HG03039 (cell line): ENCODE measurements around the gene PLB1.

Source experiments
- ATAC-seq: cut with Tn5 transposase; IDR thresholded peaks from one replicate; pipeline ENCODE4 v1.9.1; 2021; ENCODE audit warnings: mild to moderate bottlenecking, moderate library complexity; ENCODE audit not compliant: unreplicated experiment

The PLB1 gene

DNA sequence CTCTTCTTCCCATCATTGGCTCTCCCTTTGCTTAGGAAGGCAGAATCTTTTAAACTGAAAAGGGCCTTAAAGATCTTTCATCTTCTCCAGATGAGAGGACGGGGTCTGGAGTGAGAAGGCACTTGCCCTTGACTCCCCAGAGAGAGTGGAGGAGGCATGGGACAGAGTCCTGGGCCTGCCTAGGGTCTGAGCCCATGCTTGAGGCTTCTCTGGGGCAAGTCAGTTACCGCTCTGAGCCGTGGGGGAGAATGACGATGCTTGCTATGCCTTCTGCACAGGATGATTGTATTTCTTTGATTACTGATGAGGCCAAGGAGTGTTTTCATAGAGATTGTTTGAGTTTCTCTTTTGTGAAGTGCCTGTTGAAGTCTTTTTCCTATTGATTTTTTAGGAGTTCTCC, 921 bp downstream of the PLB1 start:
- no peak for ATAC-seq

DNA sequence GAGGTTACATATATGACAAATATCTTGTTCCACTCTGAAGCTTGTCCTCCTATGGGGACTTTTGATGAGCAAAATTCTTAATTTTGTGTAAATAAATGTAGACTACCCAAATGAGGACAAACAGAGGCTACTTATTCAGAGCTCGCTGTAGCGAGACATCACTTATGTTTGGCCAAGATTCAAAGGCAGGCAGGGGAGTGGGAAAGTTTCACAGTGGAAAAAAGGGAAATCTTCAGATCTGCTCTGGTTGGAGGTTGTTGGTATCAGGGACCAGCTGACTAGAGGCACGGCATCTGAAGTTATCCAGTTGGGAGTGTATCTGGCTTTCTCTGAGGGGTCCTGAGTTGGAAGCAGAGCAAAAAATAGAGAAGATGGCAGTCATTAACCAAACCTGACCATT, 1.3 kb downstream of the PLB1 start:
- no peak for ATAC-seq

DNA sequence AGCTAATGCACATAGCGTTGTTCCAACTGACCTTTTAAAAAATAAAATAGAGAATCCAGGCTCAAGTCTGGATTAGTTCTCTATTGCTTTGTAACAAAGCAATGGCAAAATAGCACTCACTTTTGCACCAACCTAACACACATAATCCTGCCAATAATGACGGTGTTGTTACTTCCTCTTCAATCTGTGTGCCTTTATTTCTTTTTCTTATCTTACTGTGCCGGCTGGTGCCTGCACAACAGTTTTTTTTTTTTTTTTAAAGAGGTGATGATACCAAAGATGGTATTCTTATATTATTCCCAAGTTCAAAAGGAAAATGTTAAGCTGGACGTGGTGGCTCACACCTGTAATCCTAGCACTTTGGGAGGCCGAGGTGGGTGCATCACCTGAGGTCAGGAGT, 3.4 kb downstream of the PLB1 start:
- no peak for ATAC-seq

DNA sequence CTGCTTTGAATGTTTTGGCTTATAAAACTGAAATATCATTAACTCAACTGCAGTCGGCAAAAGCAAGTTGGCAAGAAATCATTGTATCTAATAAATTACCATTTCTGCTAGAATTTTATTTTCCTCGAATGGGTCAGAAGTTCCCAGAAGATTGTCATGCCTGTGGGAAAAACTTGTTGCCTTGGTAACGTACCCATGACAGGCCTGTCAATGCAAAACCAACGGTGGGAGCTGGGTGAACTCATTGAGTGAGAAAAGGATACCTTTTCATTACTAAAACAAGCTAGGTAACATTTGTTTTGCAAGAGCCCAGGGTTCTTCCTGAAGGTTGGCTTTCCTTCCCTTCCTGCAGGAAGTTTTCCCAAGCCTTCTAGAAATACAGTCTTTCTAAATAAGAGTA, 9.5 kb downstream of the PLB1 start:
- no peak for ATAC-seq

DNA sequence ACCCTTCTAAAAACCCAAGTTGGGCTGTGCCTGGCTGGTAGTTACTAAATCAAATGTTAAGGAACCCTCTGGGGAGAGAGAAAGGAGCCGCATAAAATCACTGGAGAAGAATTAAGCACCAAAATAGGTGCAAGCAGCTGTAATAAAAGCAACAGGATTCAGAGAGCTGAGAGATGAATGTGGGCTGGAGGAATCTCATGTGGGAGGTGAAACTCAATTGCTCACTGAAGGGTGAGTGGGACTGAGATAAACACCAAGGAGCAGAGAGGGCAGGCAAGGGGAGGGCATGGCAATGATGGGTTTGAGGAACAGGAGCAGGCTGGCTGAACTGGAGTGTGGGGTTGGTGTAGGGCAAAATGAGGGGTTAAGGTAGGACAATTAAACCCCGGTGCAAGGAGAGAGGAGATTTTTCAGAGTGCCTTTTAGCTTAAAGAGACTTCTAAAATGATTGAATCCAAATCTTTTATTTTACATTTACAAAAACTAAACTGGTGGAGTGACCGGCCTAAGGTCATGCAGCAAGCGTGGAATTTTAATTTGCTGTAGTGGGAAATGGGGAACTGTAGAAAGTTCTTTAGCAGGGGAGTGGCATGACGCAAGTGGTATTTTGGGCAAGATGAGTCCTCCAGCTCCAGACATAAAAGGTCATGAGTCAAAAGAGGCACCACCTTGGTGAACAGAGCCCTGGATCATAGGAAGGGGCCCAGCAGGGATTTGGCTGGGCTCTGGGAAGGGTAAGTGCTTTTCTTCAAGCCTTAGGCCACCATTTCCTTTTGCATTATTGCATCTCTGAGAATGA, 10.5 kb downstream of the PLB1 start:
- ATAC-seq: no peak

DNA sequence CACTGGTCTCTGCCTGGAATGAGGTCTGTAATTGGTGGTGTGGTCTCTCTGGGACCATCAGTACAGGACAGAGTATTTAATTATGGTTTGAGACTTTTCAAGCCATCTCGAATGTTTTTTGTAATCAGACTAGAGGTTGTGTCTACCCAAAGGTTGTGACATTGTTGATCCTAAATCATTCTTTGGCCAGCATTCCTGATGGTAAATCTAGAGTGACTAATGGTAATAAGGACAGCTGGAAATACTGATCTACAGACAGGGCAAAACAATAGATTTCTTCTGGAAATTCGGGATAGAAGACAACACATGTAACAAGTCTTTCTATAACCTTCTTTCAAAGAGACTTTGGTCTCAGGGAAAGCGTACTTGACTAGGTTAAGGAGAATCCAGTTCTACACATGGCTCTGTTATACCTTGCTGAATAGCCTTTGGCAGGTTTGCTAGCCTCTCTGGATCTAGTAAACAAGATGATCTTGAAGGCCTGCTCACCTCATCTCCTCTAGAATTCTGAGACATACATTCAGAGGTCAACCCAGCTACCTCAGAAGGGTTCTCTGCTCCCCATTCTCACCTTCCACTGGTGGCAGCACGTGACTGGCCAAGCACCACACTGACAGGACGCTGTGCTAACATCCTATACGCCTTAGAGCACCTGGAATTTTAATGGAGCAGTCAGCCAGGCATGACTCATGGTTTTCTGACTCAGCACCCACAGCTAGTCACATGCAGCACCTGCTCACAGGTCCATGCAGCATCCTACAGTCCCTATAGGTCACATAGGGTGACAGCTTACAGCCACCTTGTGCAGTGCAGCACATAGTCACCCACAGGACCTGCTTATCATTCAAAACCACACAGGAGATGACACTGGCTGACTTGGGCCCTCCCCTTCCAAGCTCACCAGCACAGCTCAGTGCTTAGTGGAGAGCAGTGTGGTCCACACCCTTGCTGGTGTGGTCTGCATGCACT, 12.2 kb downstream of the PLB1 start:
- no peak for ATAC-seq

DNA sequence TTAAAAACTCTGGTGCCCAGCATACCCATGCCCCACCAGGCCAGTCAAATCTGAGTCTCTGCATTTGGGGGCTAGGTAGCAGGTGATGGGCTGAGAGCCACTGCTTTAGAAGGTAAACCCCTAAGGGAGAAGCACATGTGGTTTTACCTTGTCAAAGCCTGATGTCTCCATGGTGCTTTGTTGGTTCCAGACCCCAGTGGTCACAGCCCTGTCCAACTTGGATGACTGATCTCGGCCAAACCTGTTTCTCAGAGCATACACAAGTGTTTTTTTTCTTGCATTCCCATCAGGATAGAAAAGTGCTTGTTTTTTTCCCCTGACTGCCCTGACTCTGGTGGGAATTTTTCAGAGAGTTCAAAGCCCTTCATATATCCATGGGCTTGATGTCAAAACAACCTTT, 13.5 kb downstream of the PLB1 start:
- ATAC-seq: no peak

DNA sequence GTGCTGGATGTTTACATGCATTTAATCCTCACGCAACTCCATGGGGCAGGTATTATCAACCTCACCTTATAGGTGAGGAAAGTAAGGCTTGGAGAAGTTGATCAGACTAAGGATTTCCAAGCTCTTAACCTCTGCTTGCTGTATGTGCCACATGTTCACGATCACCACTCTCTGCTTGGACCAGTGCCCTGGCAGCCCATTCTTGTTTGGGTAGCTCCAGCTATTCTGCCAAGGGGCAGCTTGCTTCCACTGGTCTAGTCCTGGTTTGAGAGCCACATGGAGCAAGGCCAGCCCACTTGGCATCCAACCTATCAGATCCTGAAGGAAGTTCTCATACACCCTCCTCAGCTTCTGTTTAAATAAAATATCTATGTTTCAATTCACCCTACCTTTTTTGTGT, 14.3 kb downstream of the PLB1 start:
- no peak for ATAC-seq

DNA sequence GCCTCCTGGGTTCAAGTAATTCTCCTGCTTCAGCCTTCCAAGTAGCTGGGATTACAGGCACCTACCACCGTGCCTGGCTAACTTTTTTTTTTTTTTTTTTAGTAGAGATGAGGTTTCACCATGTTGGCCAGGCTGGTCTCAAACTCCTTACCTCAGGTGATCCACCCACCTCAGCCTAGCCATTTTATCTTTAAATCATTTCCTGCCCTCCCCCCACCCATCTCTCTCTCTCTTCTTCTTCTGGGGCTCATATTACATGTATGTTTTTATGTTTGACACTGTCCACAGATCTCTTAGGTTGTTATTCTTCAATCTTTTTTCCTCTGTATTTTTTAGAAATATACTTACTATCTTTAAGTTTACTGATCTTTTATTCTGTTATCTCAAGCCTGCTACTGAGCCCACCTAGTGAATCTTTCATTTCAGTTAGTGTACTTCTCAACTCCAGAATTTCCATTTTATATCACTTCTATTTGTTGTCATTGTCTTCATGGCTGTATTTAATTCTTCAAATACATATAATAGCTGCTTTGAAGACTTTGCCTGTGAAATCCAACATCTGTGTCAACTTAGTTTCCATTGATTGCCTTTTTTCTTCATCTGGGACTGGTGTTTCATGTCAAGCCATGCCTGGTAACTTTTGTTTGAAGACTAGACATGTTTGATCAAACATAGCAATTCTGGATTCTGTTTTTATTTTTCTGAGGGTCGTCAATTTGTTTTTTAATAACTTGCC, 16.2 kb downstream of the PLB1 start:
- no peak for ATAC-seq

DNA sequence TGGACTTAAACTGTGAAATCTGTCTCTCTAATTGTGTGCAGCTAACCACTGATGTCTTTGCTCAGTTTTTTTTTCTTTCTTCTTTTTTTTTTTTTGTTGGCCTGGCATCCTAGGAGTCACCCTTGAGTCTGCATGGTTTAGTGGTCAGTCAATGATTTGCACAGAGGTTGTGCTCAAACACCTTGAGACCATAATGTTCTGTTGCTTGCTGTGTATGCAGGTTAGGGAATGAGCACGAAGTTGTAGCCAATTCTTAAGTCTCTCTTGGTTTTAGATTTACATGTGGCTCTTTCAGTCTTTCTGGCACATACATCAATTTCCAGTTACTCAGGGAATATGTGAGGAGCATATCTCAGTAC, 16.7 kb downstream of the PLB1 start:
- no peak for ATAC-seq

DNA sequence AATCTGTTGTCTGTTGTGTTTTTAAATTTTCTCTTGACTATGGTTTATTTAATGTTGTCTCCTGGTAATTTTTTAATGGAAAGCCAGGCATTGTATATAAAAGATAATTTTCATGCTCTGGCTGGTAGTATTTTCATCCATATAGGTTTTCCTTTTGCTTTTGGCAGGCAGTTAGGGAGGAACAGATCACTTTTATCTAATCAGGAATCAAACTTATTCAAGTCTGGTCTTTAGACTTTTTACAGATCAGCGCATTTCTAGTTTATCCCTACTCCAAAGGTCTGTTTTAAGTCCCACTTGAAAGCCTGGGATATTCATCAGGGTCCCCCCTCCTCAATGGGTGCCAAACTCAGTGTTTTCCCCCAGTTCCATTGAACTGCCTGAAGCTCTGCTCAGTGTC, 17.2 kb downstream of the PLB1 start:
- ATAC-seq: no peak

DNA sequence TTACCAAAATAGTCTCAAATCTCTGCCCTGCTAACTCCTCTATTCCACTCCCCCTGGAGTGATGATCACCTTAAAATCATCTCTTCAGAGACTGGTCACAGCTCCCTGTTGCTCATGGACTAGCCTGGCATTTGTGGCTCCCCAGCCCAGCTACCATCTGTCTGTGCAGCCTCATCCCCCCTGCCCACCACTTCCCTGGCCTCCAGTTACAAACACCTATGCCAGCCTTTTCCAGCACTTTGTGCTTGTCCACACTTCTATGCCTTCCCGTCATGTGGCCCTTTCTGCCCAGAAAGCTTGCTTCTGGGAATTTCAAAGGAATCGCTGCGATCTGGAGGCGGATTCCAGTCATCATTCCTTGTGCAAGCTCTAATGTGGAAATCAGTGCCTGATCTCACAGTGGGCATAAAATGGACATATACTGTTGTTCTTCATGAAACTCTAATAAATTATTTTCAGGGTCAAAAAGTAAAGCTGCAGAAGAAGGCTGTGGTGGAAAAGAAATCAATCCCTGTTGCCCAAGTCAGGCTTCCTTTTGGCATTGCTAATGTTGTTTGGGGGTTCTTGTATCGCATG, 19.4 kb downstream of the PLB1 start:
- no peak for ATAC-seq

DNA sequence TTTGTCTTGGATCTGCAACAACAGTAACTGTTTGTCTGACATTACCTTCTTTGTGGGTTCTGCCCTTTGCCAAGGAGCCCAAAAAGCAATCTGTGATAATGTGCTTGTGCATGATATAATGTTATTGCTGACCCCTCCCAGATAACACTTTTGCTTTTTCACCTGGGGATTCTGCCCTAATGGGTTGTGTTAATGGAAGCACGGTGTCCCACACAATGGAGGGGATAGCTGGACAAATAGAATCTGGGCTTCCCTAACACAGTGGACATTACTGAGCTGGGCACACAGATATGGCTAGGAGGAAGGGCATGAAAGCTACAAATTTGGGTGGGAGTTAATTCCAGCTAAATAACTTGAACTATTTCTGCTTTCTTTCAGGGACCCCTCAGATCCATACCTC, 20.6 kb downstream of the PLB1 start:
- no peak for ATAC-seq

DNA sequence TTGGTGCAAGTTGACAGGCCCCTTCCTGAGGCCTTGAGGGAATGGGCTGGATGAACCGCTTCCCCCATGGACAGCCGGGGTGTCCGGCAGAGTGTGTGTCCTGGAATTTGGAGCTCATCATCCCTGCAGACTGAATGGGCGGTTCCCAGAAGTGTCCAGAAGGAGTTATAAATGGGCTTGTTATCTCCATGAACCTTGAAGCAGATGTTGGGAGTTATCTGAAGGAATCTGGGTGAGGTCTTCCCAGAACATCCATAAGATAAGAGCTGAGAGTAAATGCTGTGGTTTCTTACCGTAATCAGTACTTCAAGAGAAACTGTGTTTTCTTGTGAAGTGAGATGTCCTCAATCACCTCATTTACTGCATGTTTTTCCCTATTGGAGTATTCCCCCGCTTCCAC, 21.1 kb downstream of the PLB1 start:
- ATAC-seq: no peak

DNA sequence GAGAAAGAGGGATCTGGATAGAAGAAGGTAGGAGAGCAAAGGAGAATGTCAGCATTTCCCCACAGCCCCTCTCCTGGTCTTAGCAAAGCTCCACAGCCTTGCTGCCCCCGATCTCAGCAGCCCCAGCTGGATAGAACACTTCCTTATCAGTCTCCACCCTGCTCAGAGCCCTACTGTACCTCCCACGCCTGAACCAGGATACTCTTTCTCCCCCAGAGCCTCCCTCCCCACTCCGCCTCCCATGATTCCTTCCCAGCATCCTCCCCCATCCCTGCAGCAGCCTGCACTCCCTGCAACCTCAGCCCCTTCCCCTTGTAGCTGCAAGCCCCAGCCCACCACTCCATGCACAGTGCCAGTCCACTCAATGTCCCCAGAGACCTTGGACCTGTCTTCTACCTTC, 25.8 kb downstream of the PLB1 start:
- no peak for ATAC-seq

DNA sequence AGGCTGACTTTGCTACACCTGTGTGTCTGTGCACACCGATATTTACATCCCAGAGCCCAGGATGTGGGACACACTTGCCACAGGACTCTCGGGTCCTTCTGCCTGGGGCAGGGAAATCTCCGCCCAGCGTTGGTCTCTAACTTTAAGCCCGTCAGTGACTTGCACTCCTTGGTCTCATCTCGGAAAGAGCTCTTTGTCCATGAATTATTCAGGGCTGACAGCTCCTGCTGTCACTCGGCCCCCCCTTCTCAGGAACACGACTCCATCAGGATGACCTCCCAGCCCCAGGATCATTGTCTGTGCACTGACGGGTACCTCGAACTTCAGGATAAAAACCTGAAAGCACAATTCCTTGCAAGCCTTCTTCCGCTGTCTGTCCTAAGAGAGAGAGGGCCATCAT, 26.6 kb downstream of the PLB1 start:
- no peak for ATAC-seq

DNA sequence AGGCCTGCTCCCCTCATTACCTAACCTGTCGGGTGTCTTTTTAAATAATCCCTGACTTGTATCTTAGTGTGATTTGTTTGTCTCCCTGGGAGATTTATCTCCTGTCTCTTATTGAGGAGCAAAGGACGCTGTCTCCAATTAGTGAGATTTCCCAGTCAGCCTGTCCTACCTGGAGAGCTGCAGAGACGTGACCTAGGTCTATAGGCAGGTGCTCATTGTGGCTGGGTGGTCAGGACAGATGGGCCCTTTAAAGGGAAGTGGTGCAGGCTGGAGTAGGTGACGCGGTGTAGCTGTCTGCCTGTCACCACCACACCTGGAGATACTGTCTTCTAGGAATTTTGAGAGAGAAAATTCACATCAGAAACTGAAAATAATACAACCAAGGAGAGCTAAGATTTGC, 28.0 kb downstream of the PLB1 start:
- ATAC-seq: no peak

DNA sequence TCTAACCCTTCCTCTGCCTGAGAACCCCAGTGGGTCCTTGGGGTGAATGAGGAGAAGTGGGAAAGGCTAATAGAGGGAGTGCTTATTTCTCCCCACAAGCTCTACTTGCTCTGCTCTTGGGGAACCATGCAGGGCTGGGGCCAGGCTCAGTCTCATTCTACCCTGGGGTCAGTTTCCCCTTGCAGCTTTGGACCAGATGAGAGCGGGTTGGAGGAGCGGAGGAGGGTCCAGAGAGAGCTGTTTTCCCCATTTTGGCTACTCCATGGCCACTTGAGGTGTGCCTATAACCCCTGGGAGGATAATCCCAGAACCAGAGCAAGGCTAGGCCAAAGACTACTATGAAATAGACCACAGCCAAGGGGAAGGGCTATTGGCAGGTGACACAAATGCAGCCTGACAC, 29.6 kb downstream of the PLB1 start:
- no peak for ATAC-seq

DNA sequence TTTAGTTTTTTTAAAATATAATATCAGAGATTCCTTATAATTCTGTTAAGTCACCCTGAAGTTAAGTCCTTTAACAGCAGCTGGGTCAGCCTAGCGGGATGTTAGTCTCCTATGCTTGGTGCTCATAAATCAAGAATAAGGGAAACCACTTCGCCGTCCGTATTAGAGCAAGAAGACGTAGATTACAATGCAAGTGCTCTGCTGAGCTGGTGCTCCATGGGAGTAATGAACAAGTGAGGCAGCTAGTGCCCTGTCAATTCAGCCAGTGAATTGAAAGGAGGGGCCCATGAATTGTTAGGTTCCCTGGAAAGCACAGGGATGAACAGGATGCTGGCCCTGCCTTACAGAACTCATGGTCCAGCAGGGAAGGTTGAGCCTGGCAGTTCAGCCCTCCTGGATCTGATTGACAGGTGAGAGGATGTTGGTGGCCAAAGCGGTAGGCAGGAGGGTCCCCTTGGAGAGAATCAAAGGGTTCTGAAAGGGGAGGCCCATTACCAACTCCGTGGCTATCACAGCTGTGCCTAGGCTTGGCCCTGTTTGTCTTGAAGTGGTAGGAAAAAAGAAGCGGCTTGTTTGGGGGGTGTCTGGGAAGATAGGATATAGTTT, 30.8 kb downstream of the PLB1 start:
- ATAC-seq: no peak

DNA sequence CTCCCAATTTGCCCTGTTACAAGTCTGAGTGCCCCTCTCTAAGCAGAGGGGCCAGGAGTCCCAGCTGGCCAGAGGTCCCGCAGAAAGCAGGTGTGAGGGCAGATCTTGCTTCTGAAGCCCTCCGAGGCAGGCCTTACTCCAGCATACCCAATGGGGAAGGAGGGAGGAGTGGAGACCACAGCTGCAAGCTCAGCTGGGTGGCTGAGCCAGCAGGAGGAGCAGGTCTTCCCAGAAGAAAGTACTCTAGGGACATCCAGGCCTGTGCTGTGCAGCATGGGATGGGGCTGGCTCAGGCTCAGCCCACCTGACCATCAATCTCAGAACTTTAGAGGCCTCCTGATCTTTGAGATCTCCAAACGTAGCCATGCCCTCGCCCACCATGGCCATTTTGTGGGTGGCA, 31.3 kb downstream of the PLB1 start:
- no peak for ATAC-seq

DNA sequence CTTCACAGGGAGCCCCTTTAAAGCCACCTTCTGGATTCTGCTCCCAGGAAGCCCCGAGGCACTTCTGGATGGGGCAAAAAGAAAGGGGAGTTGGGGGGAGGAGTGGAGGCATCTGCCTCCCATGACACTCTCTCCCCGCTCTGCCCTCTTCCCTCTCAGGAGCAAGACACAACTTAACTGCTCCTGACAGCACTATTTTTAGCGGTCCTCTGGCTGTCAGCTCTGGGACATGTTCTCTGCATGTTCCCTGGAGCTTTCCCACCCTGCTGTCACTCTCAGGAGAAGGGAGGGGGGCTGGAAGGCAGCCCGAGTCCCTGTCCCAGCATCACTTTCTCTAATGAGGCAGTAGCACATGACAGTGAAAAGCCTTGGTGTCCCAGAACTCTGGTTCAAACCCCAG, 32.3 kb downstream of the PLB1 start:
- ATAC-seq: no peak
